Immature natural killer cell (primary cell): ENCODE data around the gene BICC1. TPM values are rescaled to one million over a fixed set of nuclear protein-coding genes. Genes with fewer than 3 reads are reported as not detected.

Experiments
- DNase-seq, 3 donors: peaks; one replicate each; pipeline ENCODE4 v3.0.0; 2022; ENCODE audit warnings: mixed read lengths in 1 of 3
- H3K27ac Mint-ChIP-seq, 6 donors: one replicate each; pipeline ENCODE4 v1.8.0; 2020; ENCODE audit warnings: mixed read lengths in 6 of 6, mild to moderate bottlenecking in 5 of 6, inconsistent platforms in 4 of 6, moderate library complexity in 3 of 6
- H3K27me3 Mint-ChIP-seq, 3 donors: one replicate each; pipeline ENCODE4 v1.8.0; 2020 to 2021; ENCODE audit warnings: low read depth in 3 of 3, mild to moderate bottlenecking in 3 of 3, mixed read lengths in 3 of 3, moderate library complexity in 3 of 3, inconsistent platforms in 1 of 3
- H3K36me3 Mint-ChIP-seq, 3 donors: one replicate each; pipeline ENCODE4 v1.8.0; 2020; ENCODE audit warnings: mixed read lengths in 3 of 3, inconsistent platforms in 2 of 3, mild to moderate bottlenecking in 2 of 3
- H3K4me1 Mint-ChIP-seq, 2 donors: one replicate each; pipeline ENCODE4 v1.8.0; 2020; ENCODE audit warnings: inconsistent platforms in 2 of 2, mild to moderate bottlenecking in 2 of 2, mixed read lengths in 2 of 2, moderate library complexity in 1 of 2
- H3K4me3 Mint-ChIP-seq, 5 donors: one replicate each; pipeline ENCODE4 v1.8.0; 2020; ENCODE audit warnings: mild to moderate bottlenecking in 5 of 5, mixed read lengths in 5 of 5, inconsistent platforms in 3 of 5, moderate library complexity in 3 of 5
- H3K9me3 Mint-ChIP-seq, 6 donors: one replicate each; pipeline ENCODE4 v1.8.0; 2020; ENCODE audit warnings: mild to moderate bottlenecking in 6 of 6, mixed read lengths in 6 of 6, inconsistent platforms in 4 of 6, moderate library complexity in 3 of 6
- polyA plus RNA-seq, 3 donors: library from polyadenylated mRNA; unstranded; fragments of 300-500 nt; fragmentation: Illumina TruSeq; gene quantifications; one replicate each; pipeline ENCODE4 v1.2.3, GENCODE V29; 2021

The BICC1 gene
- polyA plus RNA-seq, 3 donors from 2014 or later = 0.08 to 0.11 TPM; not detected in 1

DNA sequence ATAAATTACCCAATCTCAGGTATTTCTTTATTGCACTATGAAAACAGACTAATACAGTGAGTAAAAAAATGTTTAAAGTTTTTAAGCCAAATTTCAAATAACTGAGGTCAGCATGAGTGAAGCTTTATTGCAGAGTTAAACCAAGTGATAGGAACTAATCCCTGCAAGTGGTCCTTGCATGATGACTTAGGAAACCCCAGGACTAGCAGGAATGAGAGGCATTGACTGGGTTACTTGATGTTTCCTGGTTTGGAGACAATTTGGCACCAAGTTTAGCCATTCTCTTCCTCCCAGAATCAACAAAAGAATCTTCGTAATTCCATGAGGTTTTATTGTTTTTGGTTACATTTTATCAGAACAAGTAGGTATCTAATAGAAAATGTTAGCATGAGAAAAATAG lies 194.2 kb downstream of the BICC1 start:
- no peaks in the 10 kb centered on the region for H3K27me3 Mint-ChIP-seq
- peaks cover 0 to 7% (median under 1%) of the 10 kb centered on the region in 6 donors for H3K9me3 Mint-ChIP-seq
- no peaks in the 10 kb centered on the region for H3K4me1 Mint-ChIP-seq
- no peaks in the 10 kb centered on the region for H3K36me3 Mint-ChIP-seq
- H3K27ac Mint-ChIP-seq = no peak overlapping the region
- H3K4me3 Mint-ChIP-seq = no peak overlapping the region
- no peak for DNase-seq

- H3K4me3 Mint-ChIP-seq = no peak overlapping the region
- H3K36me3 Mint-ChIP-seq = no peaks in the 10 kb centered on the region
- H3K4me1 Mint-ChIP-seq = no peaks in the 10 kb centered on the region
- no peak for DNase-seq
- H3K27ac Mint-ChIP-seq = no peak overlapping the region
- peaks cover 0 to 2% (median 0%) of the 10 kb centered on the region in 3 donors for H3K27me3 Mint-ChIP-seq
- H3K9me3 Mint-ChIP-seq = peaks cover 0 to 2% (median under 1%) of the 10 kb centered on the region in 6 donors
Observed at GRCh38 chr10:58712141-58712540, 199.5 kb downstream of the BICC1 start.

DNA sequence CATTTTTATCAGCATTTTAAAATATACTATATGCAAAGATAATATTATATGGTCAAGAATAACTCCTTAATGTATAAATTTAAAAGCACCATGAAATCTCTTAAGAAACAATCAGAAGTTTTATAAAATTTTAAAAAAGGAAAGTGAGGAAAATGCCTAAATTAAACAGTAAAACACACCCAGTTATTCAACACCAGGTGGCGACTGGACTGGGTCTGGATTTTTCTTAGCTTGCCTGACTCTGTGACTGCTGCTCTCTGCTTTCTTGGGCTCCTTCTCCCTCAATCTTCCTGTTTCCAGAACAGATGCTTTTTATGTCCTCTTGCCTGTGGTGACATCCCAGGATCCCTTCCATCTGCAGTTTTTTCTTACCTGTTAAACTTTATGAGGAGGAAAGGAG lies 200.3 kb downstream of the BICC1 start:
- no peak for DNase-seq
- no peaks in the 10 kb centered on the region for H3K36me3 Mint-ChIP-seq
- H3K4me1 Mint-ChIP-seq = no peaks in the 10 kb centered on the region
- no peak overlapping the region for H3K4me3 Mint-ChIP-seq
- H3K27me3 Mint-ChIP-seq = peaks cover 0 to 2% (median under 1%) of the 10 kb centered on the region in 3 donors
- H3K27ac Mint-ChIP-seq = no peak overlapping the region
- peaks cover 0 to 2% (median 0%) of the 10 kb centered on the region in 6 donors for H3K9me3 Mint-ChIP-seq

DNA sequence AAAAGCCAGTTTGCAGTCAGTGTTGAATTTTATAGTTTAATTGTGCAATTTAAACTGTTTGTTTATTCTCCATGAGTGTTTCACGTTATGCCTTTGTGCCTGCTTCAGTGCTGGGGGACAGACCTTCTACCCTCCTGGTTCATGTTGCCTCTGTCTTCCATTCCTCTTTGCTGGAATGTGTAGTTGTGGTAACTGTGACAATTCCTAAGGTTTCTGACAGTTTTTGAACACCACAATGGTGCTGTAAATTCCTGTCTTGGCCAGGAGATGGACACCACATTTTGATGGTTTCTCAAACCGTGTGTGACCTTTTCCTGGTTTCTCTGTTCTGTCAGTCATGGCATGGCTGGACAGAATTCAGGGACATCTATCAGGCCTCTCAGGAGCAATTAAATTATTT lies 201.7 kb downstream of the BICC1 start:
- no peak overlapping the region for H3K4me3 Mint-ChIP-seq
- no peak overlapping the region for H3K27ac Mint-ChIP-seq
- H3K27me3 Mint-ChIP-seq = peaks cover 1 to 2% (median 2%) of the 10 kb centered on the region in 3 donors
- DNase-seq = no peak
- H3K36me3 Mint-ChIP-seq = no peaks in the 10 kb centered on the region
- no peaks in the 10 kb centered on the region for H3K4me1 Mint-ChIP-seq
- peaks cover 0 to 2% (median 0%) of the 10 kb centered on the region in 6 donors for H3K9me3 Mint-ChIP-seq

GRCh38 chr10:58715061-58715460 lies 202.4 kb downstream of the BICC1 start:
- no peaks in the 10 kb centered on the region for H3K36me3 Mint-ChIP-seq
- no peak for DNase-seq
- H3K4me3 Mint-ChIP-seq = no peak overlapping the region
- peaks cover 1 to 2% (median 2%) of the 10 kb centered on the region in 3 donors for H3K27me3 Mint-ChIP-seq
- H3K9me3 Mint-ChIP-seq = peaks cover 0 to 2% (median 0%) of the 10 kb centered on the region in 6 donors
- no peak overlapping the region for H3K27ac Mint-ChIP-seq
- H3K4me1 Mint-ChIP-seq = no peaks in the 10 kb centered on the region

DNA sequence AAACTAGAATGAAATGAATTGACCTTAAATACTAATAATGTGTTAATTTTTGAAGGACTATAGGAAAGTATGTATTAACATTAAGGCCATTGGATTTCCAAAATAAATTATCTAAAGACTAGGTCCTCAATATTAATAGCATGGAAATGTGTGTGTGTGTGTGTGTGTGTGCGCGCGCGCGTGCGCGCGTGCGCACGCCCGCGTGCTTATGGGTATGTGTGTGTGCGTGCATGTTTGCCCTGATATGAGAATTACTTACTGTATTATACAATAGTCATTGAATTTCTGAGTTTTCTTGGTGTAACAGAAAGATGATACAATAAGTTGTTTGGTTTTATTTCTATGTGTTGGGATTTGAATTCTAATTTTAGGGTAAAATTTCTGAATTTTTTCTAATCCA lies 205.9 kb downstream of the BICC1 start:
- Mint-ChIP-seq H3K36me3 (no peaks in the 10 kb centered on the region), H3K4me3 (no peak overlapping the region), H3K27ac (no peak overlapping the region), H3K9me3 (peaks cover 0 to 6% (median 2%) of the 10 kb centered on the region in 6 donors), H3K4me1 (peaks cover 0 to 7% of the 10 kb centered on the region in 2 donors), H3K27me3 (peaks cover 0 to 2% (median 1%) of the 10 kb centered on the region in 3 donors)
- DNase-seq = no peak

- no peaks in the 10 kb centered on the region for H3K36me3 Mint-ChIP-seq
- no peak for DNase-seq
- H3K4me1 Mint-ChIP-seq = peaks cover 0 to 7% of the 10 kb centered on the region in 2 donors
- no peak overlapping the region for H3K4me3 Mint-ChIP-seq
- H3K9me3 Mint-ChIP-seq = peaks cover 0 to 6% (median 2%) of the 10 kb centered on the region in 6 donors
- no peak overlapping the region for H3K27ac Mint-ChIP-seq
- peaks cover 0 to 2% (median 1%) of the 10 kb centered on the region in 3 donors for H3K27me3 Mint-ChIP-seq
Observed at GRCh38 chr10:58721601-58722281, 209.1 kb downstream of the BICC1 start.

- Mint-ChIP-seq H3K4me3 (no peak overlapping the region), H3K27me3 (peaks cover 0 to 1% (median 0%) of the 10 kb centered on the region in 3 donors), H3K36me3 (no peaks in the 10 kb centered on the region), H3K9me3 (peaks cover 0 to 6% (median 2%) of the 10 kb centered on the region in 6 donors), H3K27ac (no peak overlapping the region), H3K4me1 (peaks cover 0 to 7% of the 10 kb centered on the region in 2 donors)
- DNase-seq = no peak
Observed at GRCh38 chr10:58723186-58723585, 210.5 kb downstream of the BICC1 start.

DNA sequence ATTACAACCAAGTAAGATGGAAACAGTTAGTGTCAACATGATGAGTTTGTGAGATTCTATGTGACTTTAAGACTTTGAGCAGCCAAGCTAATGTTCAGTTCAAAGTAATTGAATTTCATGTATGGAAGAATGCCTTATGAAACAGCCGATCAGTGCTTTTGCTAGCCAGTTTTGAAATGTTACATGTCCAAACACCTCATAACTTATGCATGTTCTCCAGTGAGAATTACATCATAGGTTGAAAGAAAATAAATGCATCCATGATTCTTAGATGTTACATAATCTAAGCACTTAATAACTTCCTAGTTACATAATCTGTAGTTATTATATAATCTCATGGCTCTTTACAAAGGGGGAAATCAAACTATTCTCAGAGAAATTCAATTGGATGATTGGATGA lies 211.3 kb downstream of the BICC1 start:
- peaks cover 0 to 1% (median 0%) of the 10 kb centered on the region in 3 donors for H3K27me3 Mint-ChIP-seq
- peaks cover 0 to 7% of the 10 kb centered on the region in 2 donors for H3K4me1 Mint-ChIP-seq
- no peak overlapping the region for H3K4me3 Mint-ChIP-seq
- no peak for DNase-seq
- peaks cover 0 to 6% (median 2%) of the 10 kb centered on the region in 6 donors for H3K9me3 Mint-ChIP-seq
- H3K36me3 Mint-ChIP-seq = no peaks in the 10 kb centered on the region
- H3K27ac Mint-ChIP-seq = no peak overlapping the region

- no peaks in the 10 kb centered on the region for H3K27me3 Mint-ChIP-seq
- H3K27ac Mint-ChIP-seq = no peak overlapping the region
- H3K4me3 Mint-ChIP-seq = no peak overlapping the region
- peaks cover 0 to 7% of the 10 kb centered on the region in 2 donors for H3K4me1 Mint-ChIP-seq
- peaks cover 0 to under 1% (median 0%) of the 10 kb centered on the region in 3 donors for H3K36me3 Mint-ChIP-seq
- H3K9me3 Mint-ChIP-seq = peaks cover 0 to 6% (median 2%) of the 10 kb centered on the region in 6 donors
- no peak for DNase-seq
Observed at GRCh38 chr10:58724781-58725180, 212.1 kb downstream of the BICC1 start.

DNA sequence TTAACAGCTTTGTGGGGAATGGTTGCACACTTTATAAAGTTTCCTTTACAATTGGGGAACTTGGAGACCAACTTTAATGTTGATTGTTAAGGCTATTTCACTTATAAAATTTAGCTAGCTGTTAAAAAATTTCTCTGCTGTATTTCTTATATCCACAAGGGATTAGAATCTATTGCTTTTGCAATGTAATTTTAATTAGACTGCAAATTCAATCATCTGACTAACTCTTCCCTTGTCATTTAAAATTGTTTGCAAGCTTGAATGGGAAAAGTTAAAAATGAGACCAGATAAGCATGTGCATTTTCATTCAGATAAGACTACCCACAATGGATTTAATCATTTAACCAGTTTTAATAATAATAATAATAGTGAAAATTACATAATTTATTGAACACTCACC lies 213.2 kb downstream of the BICC1 start:
- H3K9me3 Mint-ChIP-seq = peaks cover 0 to 5% (median under 1%) of the 10 kb centered on the region in 6 donors
- no peak for DNase-seq
- no peak overlapping the region for H3K27ac Mint-ChIP-seq
- peaks cover 0 to 5% (median 0%) of the 10 kb centered on the region in 3 donors for H3K36me3 Mint-ChIP-seq
- H3K4me1 Mint-ChIP-seq = peaks cover 0 to 7% of the 10 kb centered on the region in 2 donors
- no peaks in the 10 kb centered on the region for H3K27me3 Mint-ChIP-seq
- H3K4me3 Mint-ChIP-seq = no peak overlapping the region

DNA sequence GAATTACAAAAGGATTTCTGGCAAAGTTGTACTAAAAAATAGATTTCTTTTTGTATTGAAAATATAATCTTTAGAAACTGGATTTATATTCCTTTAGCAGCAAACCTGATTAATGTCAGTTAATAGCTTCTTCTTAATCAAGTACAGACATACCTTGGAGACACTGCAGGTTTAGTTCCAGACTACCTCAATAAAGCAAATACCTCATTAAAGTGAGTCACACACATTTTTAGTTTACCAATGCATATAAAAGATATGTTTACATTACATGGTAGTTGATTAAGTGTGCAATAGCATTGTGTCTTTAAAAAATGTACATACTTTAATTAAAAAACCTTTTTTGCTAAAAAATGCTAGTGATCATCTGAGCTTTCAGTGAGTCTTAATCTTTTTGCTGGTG lies 215.0 kb downstream of the BICC1 start:
- Mint-ChIP-seq H3K27ac (no peak overlapping the region), H3K4me3 (no peak overlapping the region), H3K4me1 (peaks cover 0 to 4% of the 10 kb centered on the region in 2 donors), H3K36me3 (peaks cover 0 to 5% (median 0%) of the 10 kb centered on the region in 3 donors), H3K9me3 (peaks cover 0 to 10% (median 5%) of the 10 kb centered on the region in 6 donors), H3K27me3 (no peaks in the 10 kb centered on the region)
- no peak for DNase-seq

- H3K4me3 Mint-ChIP-seq = no peak overlapping the region
- no peaks in the 10 kb centered on the region for H3K27me3 Mint-ChIP-seq
- H3K36me3 Mint-ChIP-seq = peaks cover 0 to 5% (median 0%) of the 10 kb centered on the region in 3 donors
- H3K27ac Mint-ChIP-seq = no peak overlapping the region
- H3K4me1 Mint-ChIP-seq = no peaks in the 10 kb centered on the region
- no peak for DNase-seq
- peaks cover 0 to 9% (median 3%) of the 10 kb centered on the region in 6 donors for H3K9me3 Mint-ChIP-seq
Observed at GRCh38 chr10:58731276-58731675, 218.6 kb downstream of the BICC1 start.

GRCh38 chr10:58733436-58733835 lies 220.8 kb downstream of the BICC1 start:
- no peak overlapping the region for H3K4me3 Mint-ChIP-seq
- H3K27ac Mint-ChIP-seq = no peak overlapping the region
- peaks cover 0 to 5% (median 0%) of the 10 kb centered on the region in 3 donors for H3K36me3 Mint-ChIP-seq
- DNase-seq = no peak
- H3K4me1 Mint-ChIP-seq = no peaks in the 10 kb centered on the region
- H3K9me3 Mint-ChIP-seq = peaks cover 0 to 9% (median 3%) of the 10 kb centered on the region in 6 donors
- H3K27me3 Mint-ChIP-seq = no peaks in the 10 kb centered on the region
